Testis (tissue), 2 donors: ENCODE results near the gene PEX3.

ENCODE experiments used
- POLR2A ChIP-seq: fragments of 450-650 bp; IDR thresholded peaks from one replicate; pipeline ENCODE4 v1.6.1; 2017; ENCODE audit warnings: antibody characterized with exemption, mild to moderate bottlenecking, moderate library complexity
- TF ChIP-seq, protein P1 (sequence below), 3 experiments: fragments of 450-650 bp in 2 of 3; fragments of 200-600 bp in 1 of 3; sonication (generic) in 1 of 3; IDR thresholded peaks; one replicate each; pipeline ENCODE4 v1.5.1; 2016 to 2019; ENCODE audit warnings: antibody characterized with exemption in 3 of 3, mild to moderate bottlenecking in 2 of 3, moderate library complexity in 1 of 3

DNA sequence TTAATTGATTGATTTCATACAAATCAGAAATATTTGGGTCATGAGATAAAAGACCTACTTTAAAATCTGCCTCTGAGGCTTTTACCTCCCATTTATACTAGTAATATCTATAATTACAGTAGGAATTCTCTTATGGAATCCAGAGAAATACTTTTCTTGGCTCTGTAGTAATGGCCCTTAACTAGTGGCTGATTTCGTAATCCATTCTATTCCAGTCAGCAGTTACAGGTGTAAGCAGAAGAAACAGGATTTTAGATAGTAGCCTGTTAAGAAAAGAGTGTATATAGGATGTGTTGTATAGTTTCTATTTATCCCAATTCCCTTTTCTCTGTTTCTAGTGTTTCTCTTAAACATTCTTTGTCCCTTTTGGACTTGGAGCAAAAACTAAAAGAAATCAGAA is 21.2 kb downstream of the PEX3 start:
- TF ChIP-seq, protein P1, sequence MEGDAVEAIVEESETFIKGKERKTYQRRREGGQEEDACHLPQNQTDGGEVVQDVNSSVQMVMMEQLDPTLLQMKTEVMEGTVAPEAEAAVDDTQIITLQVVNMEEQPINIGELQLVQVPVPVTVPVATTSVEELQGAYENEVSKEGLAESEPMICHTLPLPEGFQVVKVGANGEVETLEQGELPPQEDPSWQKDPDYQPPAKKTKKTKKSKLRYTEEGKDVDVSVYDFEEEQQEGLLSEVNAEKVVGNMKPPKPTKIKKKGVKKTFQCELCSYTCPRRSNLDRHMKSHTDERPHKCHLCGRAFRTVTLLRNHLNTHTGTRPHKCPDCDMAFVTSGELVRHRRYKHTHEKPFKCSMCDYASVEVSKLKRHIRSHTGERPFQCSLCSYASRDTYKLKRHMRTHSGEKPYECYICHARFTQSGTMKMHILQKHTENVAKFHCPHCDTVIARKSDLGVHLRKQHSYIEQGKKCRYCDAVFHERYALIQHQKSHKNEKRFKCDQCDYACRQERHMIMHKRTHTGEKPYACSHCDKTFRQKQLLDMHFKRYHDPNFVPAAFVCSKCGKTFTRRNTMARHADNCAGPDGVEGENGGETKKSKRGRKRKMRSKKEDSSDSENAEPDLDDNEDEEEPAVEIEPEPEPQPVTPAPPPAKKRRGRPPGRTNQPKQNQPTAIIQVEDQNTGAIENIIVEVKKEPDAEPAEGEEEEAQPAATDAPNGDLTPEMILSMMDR (IDR thresholded peaks at IDR 0.05), result no peak
- no peak for TF ChIP-seq POLR2A
